ENCODE data around the gene KRT6B. TPM values are rescaled to one million over a fixed set of nuclear protein-coding genes. Genes with fewer than 3 reads are reported as not detected.

The KRT6B gene
- polyA plus RNA-seq, 1 donor from 2014 or later: not detected

- H3K9me2 ChIP-seq (ENCODE audit: insufficient read depth, low read length): no peaks in the 10 kb centered on the region
- no peaks in the 10 kb centered on the region for H3K36me3 ChIP-seq (ENCODE audit: insufficient read depth, low read length)
- no peaks in the 10 kb centered on the region for H4K20me1 ChIP-seq (ENCODE audit: insufficient read depth)
- H3K79me2 ChIP-seq (replicated peaks; ENCODE audit: insufficient read depth, low read length): no peaks in the 10 kb centered on the region
- no peaks in the 10 kb centered on the region for H3K9me3 ChIP-seq (ENCODE audit: low read length)
- no peaks in the 10 kb centered on the region for H3F3A ChIP-seq (ENCODE audit: insufficient read depth, low read length, poor library complexity, severe bottlenecking)
- H3K27ac ChIP-seq (ENCODE audit: low read length): no peak overlapping the region
- H3K4me2 ChIP-seq (ENCODE audit: low read length): no peak overlapping the region
- H3K9ac ChIP-seq (ENCODE audit: low read length): no peak overlapping the region
- H3K4me3 ChIP-seq (ENCODE audit: low read length): no peak overlapping the region
- H2AFZ ChIP-seq (ENCODE audit: low read depth, low read length): no peak overlapping the region
- TF ChIP-seq TAF1 (IDR thresholded peaks at IDR 0.05; ENCODE audit: low read depth) (no peak), POLR2AphosphoS5 (IDR thresholded peaks at IDR 0.05) (no peak), RAD21 (conservative IDR thresholded peaks at IDR 0.05) (no peak), EP300 (conservative IDR thresholded peaks at IDR 0.05; ENCODE audit: poor library complexity, severe bottlenecking) (no peak), MXI1 (conservative IDR thresholded peaks at IDR 0.05; ENCODE audit: poor library complexity, severe bottlenecking) (no peak), SMC3 (conservative IDR thresholded peaks at IDR 0.05; ENCODE audit: poor library complexity) (no peak), REST (IDR thresholded peaks at IDR 0.05; ENCODE audit: borderline replicate concordance) (no peak), CTCF (IDR thresholded peaks at IDR 0.05; ENCODE audit: poor library complexity, severe bottlenecking) (no peak), EZH2 (IDR thresholded peaks at IDR 0.05; ENCODE audit: borderline replicate concordance, insufficient read depth, low read length, poor library complexity, severe bottlenecking) (no peak)
- no peaks in the 10 kb centered on the region for H3K27me3 ChIP-seq (ENCODE audit: insufficient read depth, low read depth, low read length)
These were observed 44.1 kb upstream of the KRT6B start for GRCh38 chr12:52496054-52496453.

- Histone ChIP-seq H3K27ac (ENCODE audit: low read length) (no peak overlapping the region), H3K9me3 (ENCODE audit: low read length) (no peaks in the 10 kb centered on the region), H3K79me2 (replicated peaks; ENCODE audit: insufficient read depth, low read length) (no peaks in the 10 kb centered on the region), H4K20me1 (ENCODE audit: insufficient read depth) (no peaks in the 10 kb centered on the region), H3K4me3 (ENCODE audit: low read length) (no peak overlapping the region), H3K27me3 (ENCODE audit: insufficient read depth, low read depth, low read length) (no peaks in the 10 kb centered on the region), H3K9ac (ENCODE audit: low read length) (no peak overlapping the region), H2AFZ (ENCODE audit: low read depth, low read length) (no peak overlapping the region), H3K36me3 (ENCODE audit: insufficient read depth, low read length) (no peaks in the 10 kb centered on the region), H3K9me2 (ENCODE audit: insufficient read depth, low read length) (no peaks in the 10 kb centered on the region), H3F3A (ENCODE audit: insufficient read depth, low read length, poor library complexity, severe bottlenecking) (no peaks in the 10 kb centered on the region), H3K4me2 (ENCODE audit: low read length) (no peak overlapping the region)
- no peak for TF ChIP-seq RAD21 (conservative IDR thresholded peaks at IDR 0.05)
- TF ChIP-seq REST (IDR thresholded peaks at IDR 0.05; ENCODE audit: borderline replicate concordance): no peak
- TF ChIP-seq MXI1 (conservative IDR thresholded peaks at IDR 0.05; ENCODE audit: poor library complexity, severe bottlenecking): no peak
- no peak for TF ChIP-seq TAF1 (IDR thresholded peaks at IDR 0.05; ENCODE audit: low read depth)
- no peak for TF ChIP-seq SMC3 (conservative IDR thresholded peaks at IDR 0.05; ENCODE audit: poor library complexity)
- no peak for TF ChIP-seq CTCF (IDR thresholded peaks at IDR 0.05; ENCODE audit: poor library complexity, severe bottlenecking)
These were observed 43.4 kb upstream of the KRT6B start for GRCh38 chr12:52495389-52495788.
